Mammary epithelial cell (primary cell): ENCODE data around the gene ASMT.
A peak's percentile ranks its signal among the peaks of the same experiment; 100 is the strongest.
"Not testable (repeated sequence)": the region's sequence is repeated elsewhere in the genome, so short reads cannot be mapped to it uniquely, and the experiment has no call there.

Experiments used
- EZH2 ChIP-seq: IDR thresholded peaks from 2 replicates; pipeline ENCODE4 v1.6.1; 2012; ENCODE audit warnings: low read length, inconsistent platforms, borderline replicate concordance
- TF ChIP-seq, protein P1 (sequence below), 2 donors: IDR thresholded peaks in 1 of 2; conservative IDR thresholded peaks in 1 of 2; 2 replicates each; pipeline ENCODE4 v1.5.1; 2011 to 2012; ENCODE audit warnings: inconsistent platforms in 2 of 2, low read length in 2 of 2, mild to moderate bottlenecking in 2 of 2, control low read depth in 1 of 2, low read depth in 1 of 2; ENCODE audit not compliant: insufficient read depth in 1 of 2; ENCODE audit errors: extremely low read depth in 1 of 2

DNA sequence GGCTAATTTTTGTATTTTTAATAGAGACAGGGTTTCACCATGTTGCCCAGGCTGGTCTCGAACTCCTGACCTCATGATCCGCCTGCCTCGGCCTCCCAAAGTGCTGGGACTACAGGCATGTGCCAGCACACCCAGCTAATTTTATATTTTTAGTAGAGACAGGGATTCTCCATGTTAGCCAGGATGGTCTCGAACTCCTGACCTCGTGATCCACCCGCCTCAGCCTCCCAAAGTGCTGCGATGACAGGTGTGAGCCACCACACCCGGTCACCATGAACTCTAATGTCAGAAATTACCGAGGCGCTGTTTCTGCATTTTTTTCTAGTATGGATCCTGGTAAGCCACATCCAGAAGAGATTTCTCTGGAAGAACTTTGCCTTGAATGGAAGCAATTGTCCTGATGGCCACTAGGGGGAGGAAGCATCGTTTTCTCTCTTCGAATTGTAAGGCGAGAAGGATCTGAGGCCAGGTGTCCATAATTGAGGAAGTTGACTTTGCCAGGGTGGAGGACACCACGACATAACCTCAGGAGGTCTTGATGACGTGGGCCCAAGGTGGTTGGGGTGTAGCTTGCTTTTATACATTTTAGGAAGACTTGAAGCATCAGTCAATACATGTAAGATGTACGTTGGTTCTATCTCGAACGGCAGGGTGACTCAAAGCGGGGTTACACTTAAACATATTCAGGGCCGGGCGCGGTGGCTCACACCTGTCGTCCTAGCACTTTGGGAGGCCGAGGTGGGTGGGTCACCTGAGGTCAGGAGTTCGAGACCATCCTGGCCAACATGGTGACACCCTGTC lies 37.4 kb downstream of the ASMT start:
- not testable (repeated sequence) for TF ChIP-seq EZH2
- TF ChIP-seq, protein P1, sequence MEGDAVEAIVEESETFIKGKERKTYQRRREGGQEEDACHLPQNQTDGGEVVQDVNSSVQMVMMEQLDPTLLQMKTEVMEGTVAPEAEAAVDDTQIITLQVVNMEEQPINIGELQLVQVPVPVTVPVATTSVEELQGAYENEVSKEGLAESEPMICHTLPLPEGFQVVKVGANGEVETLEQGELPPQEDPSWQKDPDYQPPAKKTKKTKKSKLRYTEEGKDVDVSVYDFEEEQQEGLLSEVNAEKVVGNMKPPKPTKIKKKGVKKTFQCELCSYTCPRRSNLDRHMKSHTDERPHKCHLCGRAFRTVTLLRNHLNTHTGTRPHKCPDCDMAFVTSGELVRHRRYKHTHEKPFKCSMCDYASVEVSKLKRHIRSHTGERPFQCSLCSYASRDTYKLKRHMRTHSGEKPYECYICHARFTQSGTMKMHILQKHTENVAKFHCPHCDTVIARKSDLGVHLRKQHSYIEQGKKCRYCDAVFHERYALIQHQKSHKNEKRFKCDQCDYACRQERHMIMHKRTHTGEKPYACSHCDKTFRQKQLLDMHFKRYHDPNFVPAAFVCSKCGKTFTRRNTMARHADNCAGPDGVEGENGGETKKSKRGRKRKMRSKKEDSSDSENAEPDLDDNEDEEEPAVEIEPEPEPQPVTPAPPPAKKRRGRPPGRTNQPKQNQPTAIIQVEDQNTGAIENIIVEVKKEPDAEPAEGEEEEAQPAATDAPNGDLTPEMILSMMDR (conservative IDR thresholded peaks at IDR 0.05 in 1 of 2, IDR thresholded peaks at IDR 0.05 in 1 of 2; ENCODE audit: extremely low read depth in 1 of 2, insufficient read depth in 1 of 2, low read depth in 1 of 2, low read length in 2 of 2): peak; percentile 82 to 86
